Neural progenitor cell (in vitro differentiated cells): Measurements from ENCODE around the gene PYROXD2. TPM values are rescaled to one million over a fixed set of nuclear protein-coding genes. Genes with fewer than 3 reads are reported as not detected.

Source experiments
- DNase-seq: peaks from one replicate; pipeline ENCODE4 v3.0.0-alpha.2; 2016; ENCODE audit warnings: low spot score
- H2AFZ ChIP-seq: fragments of 200-600 bp; sonication (generic); replicated peaks from 2 replicates; pipeline ENCODE4 v1.6.1; 2016; ENCODE audit warnings: antibody characterized with exemption
- H3F3A ChIP-seq: fragments of 200-600 bp; sonication (generic); 2 replicates; pipeline ENCODE4 v1.6.1; 2016; ENCODE audit warnings: antibody characterized with exemption, low read depth
- H3K27ac ChIP-seq: fragments of 200-600 bp; sonication (generic); 2 replicates; pipeline ENCODE4 v1.5.1; 2016; ENCODE audit warnings: mild to moderate bottlenecking
- H3K27me3 ChIP-seq: fragments of 200-600 bp; sonication (generic); 2 replicates; pipeline ENCODE4 v1.6.1; 2016; ENCODE audit warnings: mild to moderate bottlenecking, moderate library complexity
- H3K36me3 ChIP-seq: fragments of 200-600 bp; sonication (generic); 2 replicates; pipeline ENCODE4 v1.5.1; 2016
- H3K4me1 ChIP-seq: fragments of 200-600 bp; sonication (generic); 2 replicates; pipeline ENCODE4 v1.6.1; 2016; ENCODE audit warnings: mixed run types
- H3K4me2 ChIP-seq: fragments of 200-600 bp; sonication (generic); 2 replicates; pipeline ENCODE4 v1.6.1; 2016
- H3K4me3 ChIP-seq: fragments of 200-600 bp; sonication (generic); 2 replicates; pipeline ENCODE4 v1.5.1; 2016
- H3K79me2 ChIP-seq: fragments of 200-600 bp; sonication (generic); 2 replicates; pipeline ENCODE4 v1.6.1; 2016; ENCODE audit warnings: low read depth
- H3K9ac ChIP-seq: fragments of 200-600 bp; sonication (generic); 2 replicates; pipeline ENCODE4 v1.6.1; 2016
- H3K9me3 ChIP-seq: fragments of 200-600 bp; sonication (generic); 2 replicates; pipeline ENCODE4 v1.5.1; 2016; ENCODE audit warnings: low read depth
- H4K20me1 ChIP-seq: fragments of 200-600 bp; sonication (generic); 2 replicates; pipeline ENCODE4 v1.6.1; 2016; ENCODE audit warnings: low read depth
- H3K27ac Mint-ChIP-seq: 3 replicates; pipeline ENCODE4 v1.8.0; 2021; ENCODE audit warnings: mixed read lengths
- H3K27me3 Mint-ChIP-seq: 2 replicates; pipeline ENCODE4 v1.8.0; 2022; ENCODE audit warnings: low read depth, mild to moderate bottlenecking, inconsistent platforms, moderate library complexity, mixed read lengths; ENCODE audit not compliant: insufficient read depth
- H3K36me3 Mint-ChIP-seq: 3 replicates; pipeline ENCODE4 v1.8.0; 2021; ENCODE audit warnings: mixed read lengths
- H3K4me1 Mint-ChIP-seq: 3 replicates; pipeline ENCODE4 v1.8.0; 2021; ENCODE audit warnings: mixed read lengths
- H3K4me3 Mint-ChIP-seq: 3 replicates; pipeline ENCODE4 v1.8.0; 2021; ENCODE audit warnings: mild to moderate bottlenecking, moderate library complexity, mixed read lengths
- H3K9me3 Mint-ChIP-seq: 3 replicates; pipeline ENCODE4 v1.8.0; 2020; ENCODE audit warnings: mixed read lengths
- EZH2 ChIP-seq: fragments of 200-600 bp; sonication (generic); IDR thresholded peaks from 2 replicates; pipeline ENCODE4 v1.6.1; 2017; ENCODE audit warnings: antibody characterized with exemption, mild to moderate bottlenecking, moderate library complexity
- EZH2phosphoT487 ChIP-seq: fragments of 200-600 bp; sonication (generic); IDR thresholded peaks from 2 replicates; pipeline ENCODE4 v1.6.1; 2017; ENCODE audit warnings: antibody characterized with exemption
- total RNA-seq: library from RNA; depleted of rRNA; stranded (reverse); fragments of >200 nt; gene quantifications from 2 replicates; pipeline ENCODE4 v1.2.3, GENCODE V29; 2015; ENCODE audit warnings: low replicate concordance
- TF ChIP-seq, protein P1 (sequence below): fragments of 200-600 bp; sonication (generic); IDR thresholded peaks from 2 replicates; pipeline ENCODE4 v1.5.1; 2017; ENCODE audit warnings: antibody characterized with exemption, mild to moderate bottlenecking

PYROXD2 gene
- total RNA-seq, 1 donor from 2014 or later: 10.5 TPM

DNA sequence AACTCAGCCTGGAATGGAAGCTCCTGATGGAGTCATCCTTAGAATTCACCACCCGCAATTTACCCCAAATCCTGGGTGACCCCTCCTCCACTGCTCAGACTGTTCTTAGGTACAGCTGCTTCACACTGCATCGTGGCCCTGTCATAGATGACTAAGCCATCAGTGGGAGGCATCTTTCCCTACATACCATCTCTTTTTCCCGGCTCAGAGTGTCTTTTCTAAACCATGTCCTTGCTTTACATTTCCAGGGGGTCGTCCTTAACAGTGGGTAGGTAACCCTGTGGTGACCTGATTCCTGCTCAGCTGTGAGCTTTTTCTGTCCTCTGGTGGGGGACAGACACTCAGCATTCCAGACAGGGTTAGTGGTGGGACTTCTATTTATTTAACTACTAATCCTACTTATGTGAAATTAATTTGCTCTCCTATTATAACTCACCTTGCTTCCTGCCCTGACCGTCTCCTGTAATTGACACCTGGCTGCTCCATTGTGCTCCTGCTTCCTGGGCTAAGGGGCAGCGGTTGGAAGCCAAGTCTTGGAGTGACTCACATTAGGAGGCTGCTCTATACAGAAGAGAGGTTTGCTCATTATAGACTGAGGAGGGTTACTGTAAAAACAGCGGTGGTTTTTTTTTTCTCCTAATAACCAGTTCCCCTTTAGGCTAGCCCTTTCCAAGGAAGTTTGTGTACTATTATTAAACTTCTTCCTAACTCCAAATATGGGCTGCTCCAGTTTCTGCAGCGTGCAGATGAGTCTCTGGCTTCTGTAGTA lies 40.6 kb downstream of the PYROXD2 start:
- TF ChIP-seq EZH2phosphoT487 (no peak), EZH2 (no peak)
- TF ChIP-seq, protein P1, sequence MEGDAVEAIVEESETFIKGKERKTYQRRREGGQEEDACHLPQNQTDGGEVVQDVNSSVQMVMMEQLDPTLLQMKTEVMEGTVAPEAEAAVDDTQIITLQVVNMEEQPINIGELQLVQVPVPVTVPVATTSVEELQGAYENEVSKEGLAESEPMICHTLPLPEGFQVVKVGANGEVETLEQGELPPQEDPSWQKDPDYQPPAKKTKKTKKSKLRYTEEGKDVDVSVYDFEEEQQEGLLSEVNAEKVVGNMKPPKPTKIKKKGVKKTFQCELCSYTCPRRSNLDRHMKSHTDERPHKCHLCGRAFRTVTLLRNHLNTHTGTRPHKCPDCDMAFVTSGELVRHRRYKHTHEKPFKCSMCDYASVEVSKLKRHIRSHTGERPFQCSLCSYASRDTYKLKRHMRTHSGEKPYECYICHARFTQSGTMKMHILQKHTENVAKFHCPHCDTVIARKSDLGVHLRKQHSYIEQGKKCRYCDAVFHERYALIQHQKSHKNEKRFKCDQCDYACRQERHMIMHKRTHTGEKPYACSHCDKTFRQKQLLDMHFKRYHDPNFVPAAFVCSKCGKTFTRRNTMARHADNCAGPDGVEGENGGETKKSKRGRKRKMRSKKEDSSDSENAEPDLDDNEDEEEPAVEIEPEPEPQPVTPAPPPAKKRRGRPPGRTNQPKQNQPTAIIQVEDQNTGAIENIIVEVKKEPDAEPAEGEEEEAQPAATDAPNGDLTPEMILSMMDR: no peak
- H3K36me3 Mint-ChIP-seq: no peaks in the 10 kb centered on the region
- Histone ChIP-seq H3K9me3 (no peaks in the 10 kb centered on the region), H3K36me3 (no peaks in the 10 kb centered on the region), H3K79me2 (no peaks in the 10 kb centered on the region), H3F3A (no peaks in the 10 kb centered on the region), H3K4me3 (no peak overlapping the region), H3K4me2 (no peak overlapping the region), H3K27ac (no peak overlapping the region), H4K20me1 (no peaks in the 10 kb centered on the region), H3K4me1 (peaks cover 9% of the 10 kb centered on the region), H2AFZ (no peak overlapping the region), H3K9ac (no peak overlapping the region), H3K27me3 (no peaks in the 10 kb centered on the region)
- no peak for DNase-seq
- H3K9me3 Mint-ChIP-seq: peaks cover 2% of the 10 kb centered on the region
- peaks cover 13% of the 10 kb centered on the region for H3K4me1 Mint-ChIP-seq
- no peak overlapping the region for H3K4me3 Mint-ChIP-seq
- peaks cover 12% of the 10 kb centered on the region for H3K27me3 Mint-ChIP-seq
- H3K27ac Mint-ChIP-seq: no peak overlapping the region

DNA sequence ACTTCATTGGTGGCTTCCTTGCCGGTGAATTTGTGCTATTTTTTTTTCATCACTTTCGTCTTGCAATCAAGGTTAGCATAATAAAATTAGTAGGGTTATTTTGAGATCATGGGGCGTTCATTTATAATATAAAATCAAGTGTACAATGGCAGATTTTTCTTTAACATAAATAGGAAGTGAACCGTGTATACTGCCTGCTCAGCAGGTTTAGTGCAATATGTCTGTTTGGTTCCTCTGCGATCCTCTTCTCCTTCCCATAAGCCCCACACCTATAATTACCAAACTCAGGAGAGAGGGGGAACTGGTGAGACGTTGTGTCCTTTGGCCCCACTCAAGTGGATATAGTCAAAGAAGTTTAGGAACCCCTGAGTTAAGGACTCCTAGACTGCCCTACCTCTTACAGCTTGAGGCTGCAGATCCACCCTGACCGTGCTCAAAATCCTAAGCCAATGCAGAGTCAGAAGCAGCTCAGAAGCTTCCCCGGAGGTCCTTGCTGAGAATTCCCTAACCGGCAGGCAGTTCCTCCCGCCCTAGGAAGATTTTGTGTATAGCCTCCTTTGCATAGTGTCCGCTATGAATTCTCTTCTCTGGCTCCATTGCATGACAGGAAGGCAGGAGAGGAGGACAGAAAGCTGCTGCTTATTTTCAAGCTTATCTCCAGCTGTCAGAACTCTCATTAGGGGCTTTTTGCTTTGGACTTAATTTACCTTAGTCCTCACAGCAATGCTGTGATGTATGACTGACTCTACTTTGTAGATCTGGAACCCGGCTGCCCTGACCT lies 41.5 kb downstream of the PYROXD2 start:
- Histone ChIP-seq H3K9me3 (no peaks in the 10 kb centered on the region), H3K9ac (no peak overlapping the region), H3K27ac (no peak overlapping the region), H3K36me3 (no peaks in the 10 kb centered on the region), H2AFZ (no peak overlapping the region), H3K79me2 (no peaks in the 10 kb centered on the region), H3F3A (no peaks in the 10 kb centered on the region), H3K4me3 (no peak overlapping the region), H3K4me1 (peaks cover 9% of the 10 kb centered on the region), H4K20me1 (no peaks in the 10 kb centered on the region), H3K4me2 (no peak overlapping the region), H3K27me3 (no peaks in the 10 kb centered on the region)
- Mint-ChIP-seq H3K27me3 (peaks cover 12% of the 10 kb centered on the region), H3K27ac (no peak overlapping the region), H3K9me3 (peaks cover 2% of the 10 kb centered on the region), H3K4me3 (no peak overlapping the region), H3K4me1 (peaks cover 13% of the 10 kb centered on the region), H3K36me3 (no peaks in the 10 kb centered on the region)
- DNase-seq: no peak
- no peak for TF ChIP-seq EZH2phosphoT487
- TF ChIP-seq EZH2: no peak
- TF ChIP-seq, protein P1: no peak

DNA sequence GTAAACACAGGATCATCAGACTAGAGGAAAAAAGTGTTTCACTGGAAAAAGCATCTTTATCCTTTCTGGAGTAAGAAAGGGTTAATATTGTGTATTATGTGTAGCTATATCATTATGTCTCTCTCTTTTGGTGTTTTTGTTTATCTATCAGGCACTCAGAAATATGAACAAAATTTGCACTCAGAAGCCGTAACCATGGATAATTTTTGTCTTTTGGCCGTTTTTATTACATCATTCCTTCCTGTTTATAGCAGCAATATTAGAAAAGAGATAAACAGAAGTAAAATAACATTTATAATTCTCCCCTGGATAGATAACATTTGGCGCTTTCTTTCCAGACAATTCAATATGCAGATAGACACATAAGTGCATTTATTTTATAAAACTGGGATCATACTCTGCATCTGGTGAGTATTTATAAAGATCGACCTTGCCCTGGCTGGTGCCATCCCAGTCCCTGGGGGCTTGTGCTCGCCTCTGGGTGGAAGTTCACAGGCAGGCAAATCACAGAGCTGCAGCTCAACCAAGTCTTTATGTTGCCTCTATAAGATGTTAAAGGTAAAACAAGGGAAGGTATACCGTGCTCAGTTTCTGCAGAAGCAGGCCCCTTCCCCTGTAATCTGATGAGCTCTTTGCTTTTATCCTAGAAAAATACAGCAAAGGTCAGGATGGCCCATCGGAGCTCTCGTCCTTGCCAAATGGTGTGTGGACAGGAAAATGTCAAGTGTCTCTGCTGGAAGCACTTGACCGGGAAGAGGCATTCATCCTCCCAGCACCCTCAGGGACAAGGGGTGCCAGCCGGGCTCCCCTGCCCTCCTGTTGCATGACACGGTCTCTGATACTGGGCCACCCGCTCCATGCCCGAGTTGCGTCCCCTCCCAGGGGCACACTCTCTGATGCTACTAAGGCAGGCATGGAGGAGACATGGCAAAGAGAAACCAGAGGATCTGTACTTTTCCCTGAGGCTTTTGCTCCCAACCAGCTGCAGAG lies 43.9 kb downstream of the PYROXD2 start:
- H4K20me1 ChIP-seq: no peaks in the 10 kb centered on the region
- no peaks in the 10 kb centered on the region for H3K27me3 ChIP-seq
- no peak for DNase-seq
- no peak overlapping the region for H2AFZ ChIP-seq
- H3K4me1 ChIP-seq: peaks cover 9% of the 10 kb centered on the region
- no peaks in the 10 kb centered on the region for H3K79me2 ChIP-seq
- no peaks in the 10 kb centered on the region for H3F3A ChIP-seq
- H3K9me3 ChIP-seq: no peaks in the 10 kb centered on the region
- Mint-ChIP-seq H3K9me3 (no peaks in the 10 kb centered on the region), H3K27me3 (peaks cover 5% of the 10 kb centered on the region), H3K4me3 (no peak overlapping the region), H3K27ac (no peak overlapping the region), H3K4me1 (peaks cover 13% of the 10 kb centered on the region), H3K36me3 (no peaks in the 10 kb centered on the region)
- no peak overlapping the region for H3K27ac ChIP-seq
- no peak overlapping the region for H3K4me2 ChIP-seq
- no peaks in the 10 kb centered on the region for H3K36me3 ChIP-seq
- no peak overlapping the region for H3K9ac ChIP-seq
- no peak overlapping the region for H3K4me3 ChIP-seq
- TF ChIP-seq EZH2phosphoT487 (no peak), EZH2 (no peak)
- TF ChIP-seq, protein P1: no peak
